COR-L47 (cell line): Measurements from ENCODE around the gene STKLD1.
"Not testable (repeated sequence)": the region's sequence is repeated elsewhere in the genome, so short reads cannot be mapped to it uniquely, and the experiment has no call there.

Source experiments
- DNase-seq: peaks from one replicate; lab custom pipeline; 2025; lab: John Stamatoyannopoulos, UW

Gene STKLD1

DNA sequence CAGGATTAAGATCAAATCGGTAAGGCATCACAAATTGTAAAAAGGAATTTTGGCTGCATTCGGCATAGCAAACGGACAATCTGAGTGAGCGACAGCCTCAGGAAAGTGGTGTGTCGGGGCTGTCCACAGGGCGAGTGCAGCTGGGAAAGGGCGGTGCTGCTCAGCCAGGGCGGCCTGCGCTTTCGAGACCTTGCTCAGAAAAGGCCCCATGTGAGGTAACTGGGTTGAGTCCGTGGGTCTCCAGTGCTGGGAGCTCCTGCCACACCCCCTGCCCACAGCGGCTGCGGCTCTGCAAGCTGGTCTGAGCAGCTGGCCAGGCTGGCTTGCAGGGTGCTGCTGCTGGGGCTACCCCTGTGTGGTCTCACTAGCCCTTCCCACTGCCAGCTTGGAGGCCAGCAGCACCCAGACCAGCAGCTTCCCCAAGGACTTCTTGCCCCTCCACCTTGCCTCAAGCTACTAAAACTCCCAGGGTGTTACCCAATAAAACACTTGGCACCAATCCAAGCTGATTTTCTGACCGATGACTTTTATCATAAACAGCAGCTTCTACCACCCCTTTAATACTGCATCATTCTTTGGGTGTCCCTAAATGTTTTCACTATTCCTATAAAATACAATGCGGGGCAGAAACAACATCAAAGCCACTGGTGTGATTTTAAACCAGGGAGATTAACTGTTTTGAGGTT is 13.7 kb upstream of the STKLD1 start:
- no peak for DNase-seq

DNA sequence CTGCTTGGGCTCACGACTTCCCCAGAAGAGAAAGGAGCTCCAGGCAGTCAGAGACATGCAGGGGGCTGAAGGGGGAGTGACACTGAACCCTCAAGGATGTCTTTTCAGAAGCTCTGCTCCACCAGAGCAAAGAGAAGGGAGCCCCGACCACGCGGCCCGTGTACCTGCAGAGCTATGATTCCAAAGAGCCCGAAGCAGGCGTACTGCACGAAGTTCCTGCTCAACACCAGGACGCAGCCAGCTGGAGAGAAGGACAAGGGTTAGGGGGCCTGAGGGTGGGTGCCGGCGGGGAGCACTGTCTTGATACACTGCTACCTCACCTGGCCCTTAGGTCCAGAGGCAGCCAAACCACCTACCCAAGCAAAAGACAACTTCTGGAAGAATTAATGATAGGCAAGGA is 9.7 kb upstream of the STKLD1 start:
- no peak for DNase-seq

DNA sequence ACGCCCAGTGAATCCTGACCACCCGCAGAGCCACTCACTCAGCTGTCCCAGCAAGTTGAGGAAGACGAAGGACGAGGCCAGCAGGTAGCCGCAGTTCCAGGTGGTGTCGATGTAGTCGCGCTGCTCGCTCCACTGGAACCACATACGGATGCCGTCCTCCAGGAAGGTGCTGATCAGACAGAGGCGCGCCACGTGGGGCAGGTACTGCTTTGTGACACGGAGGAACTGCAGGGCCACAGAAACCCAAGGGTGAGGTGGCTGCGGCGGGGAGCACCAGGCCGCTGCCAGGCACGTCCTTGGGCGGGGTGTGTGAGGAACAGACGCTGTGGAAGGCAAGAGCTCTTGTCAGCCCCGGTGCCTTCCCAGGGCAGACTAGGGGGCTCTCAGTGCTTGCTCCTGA is 8.9 kb upstream of the STKLD1 start:
- no peak for DNase-seq

DNA sequence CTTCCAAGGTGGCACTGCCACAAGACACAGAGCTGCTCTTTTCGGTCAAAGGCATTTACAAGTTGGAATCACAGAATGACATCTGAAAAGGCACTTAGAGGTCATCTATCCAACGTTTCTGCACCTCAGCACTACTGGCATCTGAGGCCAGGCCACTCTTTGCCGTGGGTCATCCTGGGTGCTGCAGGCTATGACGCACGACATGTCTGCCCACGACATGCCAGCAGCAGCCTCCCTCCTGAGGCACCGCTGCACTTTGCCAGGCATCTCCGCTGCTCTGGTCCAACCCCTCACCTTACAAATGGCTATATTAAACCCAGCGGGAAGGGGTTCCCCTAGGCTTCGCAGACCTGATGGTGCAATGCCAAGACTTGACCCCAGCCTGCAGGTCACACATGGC is 8.4 kb upstream of the STKLD1 start:
- no peak for DNase-seq

DNA sequence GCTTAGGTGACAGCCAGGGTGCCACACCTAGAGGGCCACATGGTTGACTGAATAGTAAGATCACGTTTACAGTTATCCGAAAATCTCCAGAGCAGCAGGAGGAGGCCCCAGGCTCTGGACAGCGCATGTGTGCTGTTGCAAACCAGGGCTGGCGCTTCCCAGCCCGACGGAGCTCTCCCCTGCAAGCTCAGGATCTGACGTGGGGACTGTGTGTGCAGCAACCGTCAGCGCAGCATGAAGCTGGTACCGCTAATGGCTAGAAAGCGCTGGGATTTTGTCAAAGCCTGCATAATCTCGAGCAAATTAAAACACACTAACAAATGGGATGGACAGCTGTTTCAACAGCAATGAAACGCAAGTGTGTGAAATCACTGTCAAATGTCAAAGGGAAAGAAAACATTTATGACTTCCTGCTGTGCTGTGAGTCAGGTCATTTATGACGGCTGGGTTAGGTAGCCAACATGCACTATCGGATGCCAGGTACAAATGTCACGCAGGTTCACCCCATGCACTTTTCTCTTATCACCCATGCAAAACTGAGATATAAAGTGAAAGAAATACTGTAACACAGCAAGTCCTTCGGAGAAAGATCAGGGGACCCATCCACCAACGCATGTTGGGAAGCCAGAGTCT is 7.8 kb upstream of the STKLD1 start:
- no peak for DNase-seq

DNA sequence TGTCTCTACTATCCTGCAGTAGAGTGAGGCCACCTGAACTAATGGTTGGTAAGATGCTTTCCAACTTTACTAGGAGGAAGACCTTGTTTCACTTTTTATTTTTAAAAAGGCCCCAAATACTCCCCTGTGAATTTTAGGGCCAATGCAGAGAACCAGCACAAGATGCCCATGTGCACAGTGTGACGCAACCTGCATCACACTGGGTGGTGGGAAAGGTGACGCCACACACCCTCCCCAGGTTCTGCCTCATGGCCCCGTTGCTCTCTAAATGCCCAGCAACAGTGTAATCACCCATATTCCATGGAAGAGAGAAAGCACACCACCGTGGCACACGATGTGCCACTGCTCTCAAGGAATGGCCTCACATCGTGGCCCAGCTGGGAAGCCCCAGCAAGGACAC is 6.7 kb upstream of the STKLD1 start:
- no peak for DNase-seq

DNA sequence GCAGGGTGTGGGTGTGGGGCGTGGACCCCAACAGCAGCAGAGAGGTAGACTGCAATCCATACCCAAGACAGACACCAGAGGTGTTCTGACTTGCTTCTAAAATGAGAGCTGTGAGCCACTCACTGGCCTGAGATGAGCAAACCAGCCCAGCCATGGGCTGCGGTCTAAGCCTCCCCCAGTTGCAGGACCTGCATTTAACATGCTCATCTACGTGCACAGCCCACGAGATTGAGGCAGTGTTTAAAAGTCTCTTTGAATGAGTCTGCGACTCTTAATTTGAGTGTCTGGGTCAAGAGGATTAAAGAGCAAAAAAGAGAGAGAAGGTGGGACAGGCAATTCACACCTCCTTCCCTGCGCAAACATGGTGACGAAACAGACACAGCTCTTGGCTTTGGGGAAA is 6.2 kb upstream of the STKLD1 start:
- DNase-seq: no peak

DNA sequence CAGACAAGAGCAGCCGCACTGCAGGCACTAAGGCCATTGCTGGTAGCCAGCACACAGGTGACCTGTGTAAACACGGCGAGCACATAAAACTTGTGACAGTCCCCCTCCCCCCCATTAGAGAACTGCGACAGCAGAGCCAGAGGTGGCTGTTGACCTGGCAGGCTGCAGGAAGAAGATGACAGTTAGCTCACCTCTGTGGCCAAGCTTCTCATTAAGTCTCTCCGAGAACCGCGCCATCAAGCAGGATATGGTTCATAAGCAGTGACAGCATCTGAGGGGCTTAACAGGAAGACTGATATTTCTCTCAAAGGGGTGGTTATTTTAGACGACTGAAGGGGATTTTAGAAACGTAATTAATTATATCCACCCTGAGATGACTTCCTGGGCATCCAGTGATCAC is 5.5 kb upstream of the STKLD1 start:
- no peak for DNase-seq

DNA sequence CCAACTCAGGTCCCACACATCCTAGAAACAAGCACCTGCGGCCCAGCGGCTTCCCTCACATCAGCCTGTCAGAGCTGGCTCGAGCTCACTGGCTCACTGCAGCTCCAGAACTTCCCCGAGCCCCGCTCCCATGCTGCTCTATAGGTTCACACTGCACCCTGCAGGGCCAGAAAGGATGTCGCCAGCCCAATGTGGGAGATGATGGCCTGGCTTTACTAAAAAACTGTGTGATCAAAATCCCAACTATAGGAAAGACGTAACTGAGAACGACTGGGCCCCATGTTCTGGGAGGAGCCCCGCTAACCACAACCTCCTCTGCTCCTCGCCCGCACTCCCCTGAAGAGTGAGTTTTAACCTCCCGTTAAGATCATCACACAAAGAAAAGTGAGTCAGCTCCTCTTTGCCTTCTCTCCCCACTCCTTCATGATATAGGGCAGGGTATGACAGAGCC is 4.9 kb upstream of the STKLD1 start:
- DNase-seq: no peak

DNA sequence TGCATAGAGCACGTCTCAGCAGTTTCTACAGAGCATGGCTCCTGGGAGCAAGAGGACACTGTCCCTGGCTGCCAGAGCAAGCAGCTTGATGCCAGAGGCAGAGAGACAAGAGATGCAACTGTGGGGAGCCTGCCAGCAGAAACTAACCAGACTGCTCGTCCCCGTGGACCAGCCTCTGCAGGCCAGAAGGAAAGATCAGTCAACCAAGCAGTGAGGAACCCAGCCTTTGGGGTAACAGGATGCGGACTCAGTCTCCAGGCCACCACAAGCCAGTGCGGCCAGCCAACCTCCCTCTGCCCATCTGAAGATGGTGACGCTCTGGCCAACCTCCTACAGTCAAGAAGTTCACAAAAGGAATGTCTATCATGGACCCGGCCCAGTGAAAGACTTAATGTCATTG is 4.0 kb upstream of the STKLD1 start:
- DNase-seq: no peak

DNA sequence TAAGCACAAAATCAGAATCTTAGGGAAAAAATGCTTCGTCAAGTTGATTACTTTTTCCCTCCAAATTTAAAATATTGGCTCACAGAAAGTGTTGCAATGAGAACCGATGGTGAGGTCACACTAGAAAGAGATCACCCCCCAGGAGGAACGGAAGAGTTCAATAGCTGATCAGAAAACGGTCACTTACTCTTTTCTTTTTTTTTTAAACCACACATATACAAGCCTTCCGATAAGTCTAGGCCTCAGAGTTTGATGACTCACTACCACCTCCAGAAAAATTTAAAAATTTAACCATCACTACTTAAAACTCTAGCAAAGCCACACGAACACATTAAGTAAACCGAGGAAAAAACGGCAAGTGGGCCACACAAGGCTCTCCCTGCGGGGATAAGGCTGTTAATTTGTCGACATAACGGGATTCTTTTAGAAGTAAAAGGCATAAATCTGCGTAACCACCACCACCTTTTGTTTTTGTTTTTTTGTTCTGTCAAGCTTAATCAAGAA is 1.5 kb upstream of the STKLD1 start:
- no peak for DNase-seq

DNA sequence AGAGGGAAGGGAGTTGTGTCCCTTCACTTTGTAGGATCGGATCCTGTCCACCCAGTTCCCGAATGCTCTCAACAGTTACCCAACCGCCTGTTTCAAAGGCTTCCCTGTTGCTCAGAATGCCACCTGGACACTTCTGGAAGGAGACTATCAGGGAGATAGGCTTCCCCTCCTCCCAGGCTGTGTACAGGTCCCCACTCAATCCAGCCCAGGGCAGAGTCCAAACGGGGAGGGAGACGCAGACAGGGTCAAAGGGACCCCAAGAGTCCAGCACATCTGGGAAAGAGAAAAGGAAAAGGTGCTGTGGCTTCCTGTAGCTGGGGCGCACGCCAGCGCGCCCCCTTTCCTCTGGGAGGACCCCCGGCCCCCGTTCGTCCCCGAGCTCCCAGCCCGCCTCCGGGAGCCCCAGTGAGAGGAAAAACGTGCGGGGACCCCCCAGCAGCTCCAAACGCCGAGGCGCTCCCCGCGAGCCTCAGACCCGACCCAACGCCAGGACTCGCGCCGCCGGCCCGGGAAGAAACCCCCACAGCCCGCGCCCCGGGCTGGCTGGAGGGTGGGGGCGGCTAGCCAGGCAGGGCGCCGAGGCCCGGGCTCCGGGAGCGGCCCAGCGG is 946 bp upstream of the STKLD1 start:
- no peak for DNase-seq

DNA sequence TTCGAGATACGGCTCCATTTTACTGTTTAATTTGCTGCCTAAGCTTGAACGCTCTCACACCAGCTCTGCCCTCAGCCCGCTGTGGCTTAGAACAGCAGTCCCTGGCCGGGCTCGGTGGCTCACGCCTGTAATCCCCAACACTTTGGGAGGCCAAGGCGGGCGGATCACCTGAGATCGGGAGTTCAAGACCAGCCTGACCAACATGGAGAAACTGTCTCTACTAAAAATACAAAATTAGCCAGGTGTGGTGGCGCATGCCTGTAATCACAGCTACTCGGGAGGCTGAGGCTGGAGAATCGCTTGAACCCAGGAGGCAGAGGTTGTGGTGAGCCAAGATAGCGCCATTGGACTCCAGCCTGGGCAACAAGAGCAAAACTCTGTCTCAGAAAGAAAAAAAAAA is 1.1 kb downstream of the STKLD1 start:
- DNase-seq: not testable (repeated sequence)

DNA sequence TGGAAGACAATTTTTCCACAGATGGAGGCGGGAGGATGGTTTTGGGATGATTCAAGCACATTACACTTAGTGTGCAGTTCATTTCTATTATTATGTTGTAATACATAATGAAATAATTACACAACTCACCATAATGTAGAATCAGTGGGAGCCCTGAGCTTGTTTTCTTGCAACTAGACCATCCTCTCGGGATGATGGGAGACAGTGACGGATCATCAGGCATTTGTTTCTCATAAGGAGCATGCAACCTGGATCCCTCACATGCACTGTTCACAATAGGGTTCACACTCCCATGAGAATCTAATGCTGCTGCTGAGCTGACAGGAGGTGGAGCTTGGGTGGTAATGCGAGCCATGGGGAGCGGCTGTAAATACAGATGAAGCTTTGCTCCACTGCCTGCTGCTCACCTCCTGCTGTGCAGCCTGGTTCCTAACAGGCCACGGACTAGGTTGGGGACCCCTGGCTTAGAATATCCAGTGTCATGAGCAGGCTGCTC is 1.6 kb downstream of the STKLD1 start:
- no peak for DNase-seq

DNA sequence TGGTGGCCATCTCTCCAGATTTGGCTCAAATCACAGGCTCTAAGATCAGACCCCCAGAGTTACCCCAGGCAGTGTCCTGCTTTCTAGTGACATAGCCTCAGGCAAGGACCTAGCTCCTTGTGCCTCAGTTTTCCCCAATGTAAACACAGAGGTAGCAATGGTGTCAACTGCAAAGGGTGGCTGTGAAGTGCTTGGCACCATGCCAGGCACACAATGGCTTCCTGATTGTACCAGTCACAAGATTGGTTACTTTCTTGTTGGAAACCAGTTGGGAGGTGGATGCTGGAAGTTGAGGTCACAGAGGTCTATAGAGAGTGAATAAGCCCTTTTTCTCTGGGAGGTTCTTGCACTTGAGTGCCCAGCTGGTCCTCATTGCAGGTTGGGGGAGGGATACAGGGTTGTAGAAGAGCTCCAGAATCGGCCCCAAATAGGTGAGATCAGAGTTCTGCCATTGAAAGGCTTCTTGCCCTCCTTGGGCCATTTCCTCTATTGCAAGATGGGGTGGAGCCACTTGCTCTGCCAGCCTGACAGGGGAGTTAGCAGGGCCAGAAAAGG is 2.3 kb downstream of the STKLD1 start:
- no peak for DNase-seq

DNA sequence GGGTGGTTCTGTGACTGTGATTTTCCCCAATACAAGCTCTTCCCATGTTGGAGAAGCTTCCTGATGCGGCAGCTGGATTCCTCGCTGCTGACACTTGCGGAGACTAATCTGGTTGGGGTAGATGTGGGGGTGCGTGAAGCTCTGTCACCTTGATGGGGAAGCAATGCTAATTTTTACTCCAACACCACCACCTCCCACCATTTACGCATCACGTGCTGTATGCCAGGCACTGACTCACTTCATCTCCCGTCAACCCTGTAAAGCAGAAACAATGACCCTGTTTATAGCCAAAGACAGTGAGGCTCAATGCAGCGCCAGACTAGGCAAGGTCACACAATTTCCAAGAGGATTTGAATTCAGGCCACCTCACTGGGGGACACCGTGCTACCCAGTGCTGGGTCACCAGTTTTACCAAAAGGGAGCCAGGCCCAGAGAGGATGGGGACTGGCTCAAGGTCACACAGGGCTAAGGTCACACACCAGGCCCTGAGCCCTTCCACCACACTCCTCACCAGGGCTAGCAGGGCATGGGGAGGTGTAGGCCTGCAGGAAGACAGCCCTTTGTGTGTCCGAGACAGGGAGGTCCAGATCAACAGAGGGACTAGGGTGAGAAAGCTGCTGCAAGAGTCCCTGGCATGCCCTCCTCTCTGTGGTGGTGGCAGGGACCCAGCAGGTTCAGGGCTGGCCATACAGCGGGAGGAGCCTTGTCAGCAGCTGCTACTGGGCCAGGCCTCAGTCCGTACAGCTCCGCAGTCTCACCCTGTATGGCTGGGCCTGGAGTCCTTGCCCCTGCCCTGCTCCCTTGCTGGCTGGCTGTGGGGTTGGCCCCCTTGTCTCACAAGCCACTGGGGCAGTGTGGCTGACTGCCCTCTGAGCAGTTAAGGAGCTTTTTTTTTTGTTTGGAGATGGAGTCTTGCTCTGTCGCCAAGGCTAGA is 3.3 kb downstream of the STKLD1 start:
- DNase-seq: no peak

DNA sequence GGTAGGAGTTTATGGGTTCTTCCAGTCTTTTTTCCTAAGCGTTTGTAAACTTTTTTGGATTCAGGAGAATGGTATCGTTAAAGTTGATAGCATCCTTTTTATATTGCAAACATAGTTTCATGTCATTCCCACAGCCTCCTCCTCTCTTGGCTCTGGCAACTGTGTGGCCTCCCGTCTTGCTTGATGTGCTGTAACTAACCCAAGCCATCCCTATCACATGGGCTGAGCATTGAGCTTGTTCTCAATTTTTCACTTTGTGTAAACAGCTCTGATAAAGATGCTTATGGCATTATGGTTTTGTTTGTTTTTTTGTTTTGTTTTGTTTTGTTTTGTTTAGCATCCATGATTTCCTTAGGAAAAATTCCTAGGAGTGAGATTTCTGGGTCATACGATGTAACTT is 4.6 kb downstream of the STKLD1 start:
- no peak for DNase-seq

DNA sequence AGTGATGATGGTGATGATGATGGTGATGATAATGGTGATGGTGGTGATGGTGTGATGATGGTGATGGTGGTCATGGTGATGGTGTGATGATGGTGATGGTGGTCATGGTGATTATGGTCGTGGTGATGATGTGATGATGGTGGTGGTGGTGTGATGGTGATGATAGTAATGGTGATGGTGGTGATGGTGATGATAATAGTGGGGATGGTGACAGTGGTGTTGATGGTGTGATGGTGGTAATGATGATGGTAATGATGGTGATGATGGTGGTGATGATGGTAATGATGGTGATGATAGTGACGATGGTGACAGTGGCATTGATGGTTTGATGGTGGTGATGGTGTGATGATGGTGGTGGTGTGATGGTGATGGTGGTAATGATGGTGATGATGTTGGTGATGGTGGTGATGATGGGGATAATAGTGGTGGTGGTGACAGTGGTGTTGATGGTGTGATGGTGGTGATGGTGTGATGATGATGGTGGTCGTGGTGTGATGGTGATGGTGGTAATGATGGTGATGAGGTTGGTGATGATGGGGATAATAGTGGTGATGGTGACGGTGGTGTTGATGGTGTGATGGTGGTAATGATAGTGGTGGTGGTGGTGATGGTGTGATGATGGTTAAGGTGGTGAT is 6.5 kb downstream of the STKLD1 start:
- no peak for DNase-seq

DNA sequence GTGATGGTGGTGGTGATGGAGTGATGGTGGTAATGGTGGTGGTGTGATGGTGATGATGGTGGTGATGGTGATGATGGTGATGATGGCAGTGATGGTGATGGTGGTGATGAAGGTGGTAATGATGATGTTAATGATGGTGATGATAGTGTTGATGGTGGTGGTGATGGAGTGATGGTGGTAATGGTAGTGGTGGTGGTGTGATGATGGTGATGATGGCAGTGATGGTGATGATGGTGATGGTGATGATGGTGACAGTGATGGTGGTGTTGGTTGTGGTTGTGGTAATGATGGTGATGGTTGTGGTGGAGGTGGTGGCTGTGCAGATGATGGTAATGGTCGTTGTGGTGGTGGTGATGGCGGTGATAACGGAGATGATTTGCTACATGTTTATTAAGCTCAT is 7.3 kb downstream of the STKLD1 start:
- DNase-seq: no peak

DNA sequence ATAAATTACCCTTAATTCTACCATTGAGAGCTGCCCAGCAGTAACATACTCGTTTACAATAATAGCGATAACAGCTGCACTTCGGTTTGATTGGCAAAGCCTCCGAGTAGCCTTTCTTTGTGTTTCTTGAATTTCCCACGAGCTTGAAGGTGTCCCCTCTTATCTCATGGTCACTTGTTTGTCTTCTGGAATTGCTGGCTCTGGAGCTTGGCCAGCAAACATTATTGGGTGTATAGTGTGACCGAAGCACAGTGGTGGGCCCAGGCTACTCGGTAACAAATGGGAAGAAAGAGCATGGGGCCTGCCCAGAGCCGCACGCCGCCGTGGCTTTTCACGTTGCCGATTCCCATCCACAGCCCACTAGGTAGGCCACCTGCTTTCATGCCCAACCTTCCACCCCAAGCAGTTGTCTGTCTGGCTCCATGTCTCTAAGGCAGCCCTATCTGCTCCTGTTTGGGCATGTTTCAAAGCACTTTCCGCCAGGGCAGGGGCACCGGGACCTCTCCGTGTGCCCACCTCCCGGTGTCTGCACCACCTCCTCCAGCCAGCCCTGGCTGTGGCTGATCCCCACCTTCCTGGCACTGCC is 8.7 kb downstream of the STKLD1 start:
- DNase-seq: no peak

DNA sequence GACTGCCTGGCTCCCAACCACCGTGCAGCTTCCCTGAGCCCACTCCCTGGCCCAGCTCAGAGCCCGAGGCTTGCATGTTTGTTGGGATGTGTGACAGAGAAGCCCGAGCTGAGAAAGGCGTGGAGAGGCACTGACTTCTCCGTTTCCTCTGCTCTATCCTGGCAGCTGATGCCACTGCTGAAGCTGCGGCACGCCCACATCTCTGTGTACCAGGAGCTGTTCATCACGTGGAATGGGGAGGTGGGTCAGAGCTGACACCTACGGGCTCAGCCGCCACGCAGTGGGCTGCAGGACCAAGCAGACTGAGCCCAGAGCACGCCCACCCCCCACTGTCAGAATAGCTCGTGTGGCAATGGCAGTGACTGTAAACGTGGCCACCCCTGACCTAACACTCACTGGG is 9.3 kb downstream of the STKLD1 start:
- no peak for DNase-seq
